GM21390 (cell line): ENCODE data around the gene ZNF511.

Experiments used
- ATAC-seq: cut with Tn5 transposase; IDR thresholded peaks from one replicate; pipeline ENCODE4 v1.9.1; 2021; ENCODE audit not compliant: unreplicated experiment

ZNF511 gene

DNA sequence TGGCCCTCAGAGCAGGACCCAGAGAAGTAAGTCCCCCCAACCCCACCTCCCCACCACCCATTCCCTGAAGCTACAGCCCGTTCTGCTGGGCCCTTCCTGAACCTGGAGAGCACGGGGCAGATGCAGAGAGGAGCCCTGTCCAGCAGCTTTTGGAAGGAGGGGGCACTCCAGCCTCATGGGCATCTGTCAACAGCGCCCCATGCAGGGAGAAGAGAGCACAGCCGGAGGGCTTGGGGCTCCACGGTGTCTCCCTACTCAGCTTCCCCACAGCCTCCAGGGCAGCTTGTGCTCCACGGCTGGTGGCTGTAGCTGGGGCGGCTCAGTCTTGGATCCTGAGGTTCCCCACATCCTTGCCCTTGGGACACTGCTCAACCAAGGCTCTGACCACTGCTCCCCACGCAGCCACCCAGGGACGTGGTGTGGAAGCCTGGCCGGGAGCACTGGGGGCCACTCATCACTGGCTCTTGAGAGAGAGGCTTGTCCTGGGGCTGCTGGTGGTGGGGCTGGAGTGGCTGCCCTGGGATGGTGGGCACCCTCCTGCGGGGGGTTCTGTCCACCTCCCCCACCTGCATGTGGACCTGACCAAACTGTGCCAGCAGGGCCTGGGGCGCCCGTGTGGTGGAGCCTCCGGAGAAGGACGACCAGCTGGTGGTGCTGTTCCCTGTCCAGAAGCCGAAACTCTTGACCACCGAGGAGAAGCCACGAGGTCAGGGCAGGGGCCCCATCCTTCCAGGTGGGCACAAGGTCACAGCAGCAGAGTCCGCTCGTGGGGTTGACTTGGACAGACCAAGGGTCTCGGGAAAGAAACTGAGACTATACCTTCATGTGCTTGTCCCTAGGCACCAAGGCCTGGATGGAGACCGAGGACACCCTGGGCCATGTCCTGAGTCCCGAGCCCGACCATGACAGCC is 42.9 kb downstream of the ZNF511 start:
- no peak for ATAC-seq

DNA sequence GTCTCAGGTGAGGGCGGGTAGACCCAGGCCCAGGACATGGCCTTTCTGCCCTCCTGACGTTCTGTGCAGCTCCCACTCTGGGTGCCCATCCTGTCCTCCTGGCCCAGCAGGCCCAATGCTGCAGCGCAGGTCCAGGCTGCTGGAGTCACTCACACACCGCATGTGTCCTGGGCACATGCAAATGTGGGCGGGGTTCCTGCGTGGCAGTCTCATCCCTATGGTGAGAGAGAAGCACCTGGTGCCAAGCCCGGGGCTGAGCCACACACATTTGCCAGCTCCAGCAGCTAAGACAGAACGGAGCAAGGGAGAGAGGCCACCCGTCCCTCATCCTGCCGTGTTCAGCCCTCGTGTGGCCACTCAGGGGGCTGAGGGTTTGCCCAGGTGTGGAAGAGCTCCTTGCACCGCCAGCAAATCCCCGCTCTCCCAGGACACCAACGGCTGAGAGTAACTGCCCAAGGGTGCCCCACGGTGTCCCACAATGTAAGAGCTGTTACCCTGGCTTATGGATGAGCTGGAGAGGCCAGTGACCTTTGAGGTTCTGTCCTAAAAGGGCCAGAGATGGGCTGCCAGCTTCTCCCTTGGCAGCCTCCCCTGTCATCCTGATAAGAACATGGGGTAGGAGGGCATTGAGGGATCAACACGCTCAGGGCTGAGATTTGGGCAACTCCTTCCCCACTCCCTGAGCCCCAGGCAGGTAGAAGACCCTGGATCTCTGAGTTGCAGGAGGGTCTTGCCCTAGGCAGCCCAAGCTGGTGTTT is 44.7 kb downstream of the ZNF511 start:
- no peak for ATAC-seq

- no peak for ATAC-seq
Observed at GRCh38 chr10:133353988-133354605, 45.4 kb downstream of the ZNF511 start.

GRCh38 chr10:133354672-133355240 is 46.0 kb downstream of the ZNF511 start:
- no peak for ATAC-seq

DNA sequence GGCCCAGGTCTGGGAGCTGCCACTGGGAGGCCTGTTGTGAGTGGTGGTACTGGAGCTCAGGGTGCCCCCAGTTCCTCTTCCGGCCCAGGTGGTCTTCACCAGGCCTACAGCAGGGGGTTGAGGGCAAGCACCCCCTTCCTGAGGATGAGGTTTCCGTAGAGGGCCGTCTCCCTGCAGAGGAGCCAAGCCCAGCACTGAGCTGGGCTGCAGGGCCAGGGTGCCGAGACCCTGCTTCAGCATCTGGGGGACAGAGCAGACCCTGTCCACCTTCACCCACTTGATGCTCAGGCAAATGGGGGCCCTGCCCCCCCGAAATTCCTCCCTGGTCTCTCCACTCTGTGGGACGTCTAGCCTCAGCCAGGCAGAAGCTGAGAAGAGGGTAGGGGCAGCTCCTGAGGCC is 46.6 kb downstream of the ZNF511 start:
- no peak for ATAC-seq

- ATAC-seq, result no peak
Observed at GRCh38 chr10:133355991-133356390, 47.3 kb downstream of the ZNF511 start.

DNA sequence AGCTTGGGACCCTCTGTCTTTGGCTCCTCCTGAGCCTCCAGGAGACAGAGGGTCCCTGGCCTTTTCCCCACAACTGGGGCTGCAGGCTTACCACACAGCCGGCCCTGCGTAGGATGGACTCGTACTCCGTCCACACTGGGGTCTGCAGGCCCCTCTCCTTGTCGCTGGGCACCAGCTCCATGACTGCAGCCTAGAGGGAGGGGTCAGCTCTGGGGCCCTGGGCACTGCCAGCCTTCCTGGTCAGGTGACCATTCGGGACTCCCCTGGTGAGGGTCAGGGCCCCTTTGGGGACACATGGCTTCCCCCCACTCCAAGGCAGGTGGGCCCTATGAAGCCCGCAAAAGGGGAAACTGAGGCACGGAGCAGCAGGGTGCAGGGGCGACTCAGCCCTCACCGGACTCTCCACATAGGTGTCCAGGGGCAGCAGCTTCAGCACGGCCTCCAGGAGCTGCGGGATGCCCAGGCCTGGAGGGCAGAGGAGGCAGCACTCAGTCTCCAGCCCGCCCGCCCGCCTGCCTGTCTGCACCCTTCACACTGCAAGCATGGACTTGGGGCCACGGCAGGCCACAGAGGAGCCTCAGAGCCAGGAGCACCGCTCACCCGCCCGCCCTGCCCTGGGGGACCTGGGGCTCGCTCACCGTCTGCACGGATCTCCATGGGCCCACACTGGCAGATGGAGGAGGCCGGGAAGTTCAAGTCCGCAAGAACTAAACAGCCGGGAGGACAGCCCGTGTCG is 48.0 kb downstream of the ZNF511 start:
- ATAC-seq, result no peak

- ATAC-seq, result peak; percentile 74
Observed at GRCh38 chr10:133357285-133358161, 48.8 kb downstream of the ZNF511 start, which contains the start of gene FUOM. Gene FUOM, minus strand, starts transcription at chr10:133358019. Its CDS starts 12 bp downstream, at chr10:133358007.

DNA sequence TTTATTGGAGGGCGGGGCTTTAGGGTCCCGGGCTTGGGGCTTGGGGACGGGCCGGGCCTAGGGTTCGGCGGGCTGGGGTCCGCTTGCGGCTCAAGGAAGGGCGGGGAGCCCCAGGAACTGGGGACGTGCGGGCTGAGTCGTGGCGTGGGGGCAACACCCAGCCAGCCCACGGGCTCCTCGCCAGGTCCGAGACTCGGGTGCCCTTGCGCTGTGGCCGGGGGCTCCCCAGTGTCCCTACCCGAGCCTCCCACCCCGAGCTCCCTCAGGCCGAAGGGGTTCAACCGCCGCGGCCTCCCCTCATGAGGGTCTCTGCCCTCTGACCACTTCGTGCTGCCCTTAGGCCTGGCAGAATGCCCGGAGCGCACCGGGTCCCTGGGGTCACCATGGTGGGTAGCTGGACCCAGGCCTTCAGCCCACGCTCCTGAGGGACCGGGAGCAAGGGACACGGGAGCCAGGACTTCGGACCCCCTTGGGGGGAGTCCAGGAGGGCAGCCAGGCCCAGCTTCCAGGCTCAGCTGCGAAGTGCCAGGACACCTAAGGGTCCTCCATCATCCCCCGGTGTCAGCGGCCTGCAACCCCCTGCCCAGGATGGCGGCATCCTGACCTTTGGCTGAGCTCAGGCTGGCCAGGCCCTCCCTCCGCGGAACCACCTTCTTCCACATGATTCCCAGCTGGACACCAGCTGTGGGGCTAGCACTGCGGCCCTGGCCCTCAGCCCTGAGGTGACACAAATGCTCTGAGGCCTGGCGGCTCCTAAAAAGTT is 49.6 kb downstream of the ZNF511 start:
- no peak for ATAC-seq

DNA sequence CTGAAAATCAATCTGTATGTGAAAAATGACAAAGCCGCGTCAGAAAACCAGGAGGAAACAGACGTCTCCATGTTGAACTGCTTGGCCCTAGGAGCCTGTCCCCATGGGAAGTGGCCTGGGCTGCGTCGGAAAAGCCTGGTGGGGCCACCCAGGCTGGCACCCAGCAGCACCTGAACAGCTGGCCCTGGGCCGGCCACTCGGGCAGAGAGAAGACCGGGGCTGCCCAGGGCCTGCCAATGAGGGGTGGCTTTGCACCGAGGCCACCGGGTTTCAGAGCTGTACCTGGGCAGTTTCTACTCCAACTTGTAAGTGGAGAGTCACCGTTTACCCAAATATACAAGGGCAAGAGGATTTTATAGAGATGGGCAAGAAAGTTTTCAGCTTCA is 50.2 kb downstream of the ZNF511 start:
- ATAC-seq, result no peak

DNA sequence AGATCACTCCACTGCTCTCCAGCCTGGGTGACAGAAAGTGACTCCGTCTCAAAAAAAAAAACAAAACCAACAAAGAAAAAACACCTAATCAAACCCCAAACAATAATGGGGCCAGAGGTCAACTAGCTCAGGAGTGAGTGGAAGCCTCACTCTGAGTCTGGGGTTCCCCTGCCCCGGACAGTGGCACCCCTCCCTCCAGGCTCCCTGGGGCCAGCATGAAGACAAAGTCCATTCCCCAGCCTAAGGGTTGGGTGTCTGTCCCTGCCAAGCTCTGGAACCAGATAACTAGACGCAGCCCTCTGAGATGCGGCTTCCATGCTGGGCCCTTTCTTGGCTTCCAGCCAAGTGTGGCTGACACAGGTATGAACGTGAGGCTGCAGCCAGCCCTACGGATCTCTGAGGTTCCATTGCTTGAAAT is 50.8 kb downstream of the ZNF511 start:
- no peak for ATAC-seq

DNA sequence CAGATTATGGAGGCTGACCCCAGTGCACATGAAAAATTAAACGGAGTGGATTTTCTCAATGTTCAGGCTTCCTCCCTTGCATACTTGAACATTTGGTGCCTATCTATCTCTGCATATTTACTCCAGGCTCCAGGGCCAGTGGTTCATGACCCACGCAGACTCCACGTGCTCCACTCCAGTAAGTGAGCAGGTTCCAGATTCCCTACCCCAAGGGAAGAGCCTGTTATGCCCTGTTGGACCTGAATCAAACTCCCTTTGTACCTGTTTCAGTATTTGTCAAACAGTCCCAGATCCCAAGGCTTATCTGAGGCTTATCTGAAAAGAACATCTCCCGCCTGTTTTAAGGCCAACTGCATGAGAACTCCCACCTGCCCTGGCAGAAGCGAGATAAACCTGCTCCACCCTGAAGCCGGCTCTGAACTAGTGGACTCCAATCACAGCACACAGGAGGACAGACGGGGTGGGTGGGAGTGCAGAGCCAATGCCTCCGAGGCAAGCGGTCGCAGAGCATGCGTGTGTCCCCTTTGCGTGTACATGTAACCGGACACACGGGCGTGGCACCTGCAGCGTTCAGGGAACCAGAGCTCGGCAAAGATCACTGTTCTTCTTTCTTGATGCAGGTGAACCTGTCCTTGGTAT is 51.4 kb downstream of the ZNF511 start:
- no peak for ATAC-seq

- ATAC-seq, result no peak
Observed at GRCh38 chr10:133361227-133361626, 52.5 kb downstream of the ZNF511 start.

DNA sequence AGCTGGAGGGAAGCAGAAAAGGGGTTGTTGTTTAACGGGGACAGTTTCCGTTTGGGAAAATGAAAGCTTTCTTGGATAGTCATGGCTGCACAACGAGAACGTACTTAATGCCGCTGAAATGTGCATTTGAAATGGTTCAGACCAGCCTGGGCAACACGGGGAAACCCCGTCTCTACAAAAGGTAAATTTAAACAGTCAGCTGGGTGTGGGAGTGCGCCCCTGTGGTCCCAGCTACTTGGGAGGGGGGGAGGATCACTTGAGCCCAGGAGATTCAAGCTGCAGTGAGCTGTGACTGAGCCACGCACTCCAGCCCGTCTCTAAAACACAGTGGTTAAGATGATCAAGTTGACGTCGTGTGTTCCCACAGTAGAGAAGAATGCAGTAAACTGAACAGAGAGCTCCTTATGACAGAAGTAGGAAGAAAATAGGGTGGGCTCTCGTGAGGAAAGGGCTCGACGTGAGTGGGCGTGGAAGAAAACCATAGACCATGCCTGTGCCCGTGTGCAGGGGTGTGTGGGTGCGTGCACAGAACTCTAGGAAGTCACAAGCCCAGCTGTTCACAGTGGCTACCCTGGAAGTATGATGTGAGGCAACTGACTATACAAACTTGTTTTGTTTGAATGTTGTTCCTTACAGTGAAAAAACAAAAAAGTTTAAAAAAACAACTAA is 53.2 kb downstream of the ZNF511 start:
- no peak for ATAC-seq
